Mammary epithelial cell (primary cell): ENCODE results near the gene KRTAP9-4.
"Not testable (repeated sequence)": the region's sequence is repeated elsewhere in the genome, so short reads cannot be mapped to it uniquely, and the experiment has no call there.

Experiments
- EZH2 ChIP-seq: IDR thresholded peaks from 2 replicates; pipeline ENCODE4 v1.6.1; 2012; ENCODE audit warnings: low read length, inconsistent platforms, borderline replicate concordance
- TF ChIP-seq, protein P1 (sequence below), 2 donors: IDR thresholded peaks in 1 of 2; conservative IDR thresholded peaks in 1 of 2; 2 replicates each; pipeline ENCODE4 v1.5.1; 2011 to 2012; ENCODE audit warnings: inconsistent platforms in 2 of 2, low read length in 2 of 2, mild to moderate bottlenecking in 2 of 2, control low read depth in 1 of 2, low read depth in 1 of 2; ENCODE audit not compliant: insufficient read depth in 1 of 2; ENCODE audit errors: extremely low read depth in 1 of 2

DNA sequence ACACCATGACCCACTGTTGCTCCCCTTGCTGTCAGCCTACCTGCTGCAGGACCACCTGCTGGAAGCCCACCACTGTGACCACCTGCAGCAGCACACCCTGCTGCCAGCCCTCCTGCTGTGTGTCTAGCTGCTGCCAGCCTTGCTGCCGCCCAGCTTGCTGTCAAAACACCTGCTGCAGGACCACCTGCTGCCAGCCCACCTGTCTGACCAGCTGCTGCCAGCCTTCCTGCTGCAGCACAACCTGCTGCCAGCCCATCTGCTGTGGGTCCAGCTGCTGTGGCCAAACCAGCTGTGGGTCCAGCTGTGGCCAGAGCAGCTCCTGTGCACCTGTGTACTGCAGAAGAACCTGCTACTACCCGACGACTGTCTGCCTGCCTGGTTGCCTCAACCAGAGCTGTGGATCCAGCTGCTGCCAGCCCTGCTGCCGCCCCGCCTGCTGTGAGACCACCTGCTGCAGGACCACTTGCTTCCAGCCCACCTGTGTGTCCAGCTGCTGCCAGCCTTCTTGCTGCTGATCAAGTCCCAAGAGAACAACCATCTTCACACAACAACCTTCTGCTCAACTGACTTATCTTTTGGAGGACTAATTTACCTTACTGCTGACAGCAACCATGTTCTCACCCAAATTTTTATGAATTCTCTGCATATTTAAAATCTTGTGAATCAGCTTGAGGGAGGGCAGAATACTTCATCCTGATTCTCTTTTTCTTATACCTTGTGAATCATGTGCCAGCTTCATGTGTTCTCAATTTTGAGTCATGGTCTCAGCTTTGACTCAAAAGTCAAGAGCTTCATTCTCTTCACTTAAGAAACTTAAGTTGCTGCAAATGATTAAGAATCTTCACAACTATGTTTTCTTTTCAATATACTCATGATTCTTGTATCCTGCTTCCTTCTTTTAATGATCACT, 6.1 kb downstream of the KRTAP9-4 start, which contains the start of gene KRTAP9-9:
- TF ChIP-seq, protein P1, sequence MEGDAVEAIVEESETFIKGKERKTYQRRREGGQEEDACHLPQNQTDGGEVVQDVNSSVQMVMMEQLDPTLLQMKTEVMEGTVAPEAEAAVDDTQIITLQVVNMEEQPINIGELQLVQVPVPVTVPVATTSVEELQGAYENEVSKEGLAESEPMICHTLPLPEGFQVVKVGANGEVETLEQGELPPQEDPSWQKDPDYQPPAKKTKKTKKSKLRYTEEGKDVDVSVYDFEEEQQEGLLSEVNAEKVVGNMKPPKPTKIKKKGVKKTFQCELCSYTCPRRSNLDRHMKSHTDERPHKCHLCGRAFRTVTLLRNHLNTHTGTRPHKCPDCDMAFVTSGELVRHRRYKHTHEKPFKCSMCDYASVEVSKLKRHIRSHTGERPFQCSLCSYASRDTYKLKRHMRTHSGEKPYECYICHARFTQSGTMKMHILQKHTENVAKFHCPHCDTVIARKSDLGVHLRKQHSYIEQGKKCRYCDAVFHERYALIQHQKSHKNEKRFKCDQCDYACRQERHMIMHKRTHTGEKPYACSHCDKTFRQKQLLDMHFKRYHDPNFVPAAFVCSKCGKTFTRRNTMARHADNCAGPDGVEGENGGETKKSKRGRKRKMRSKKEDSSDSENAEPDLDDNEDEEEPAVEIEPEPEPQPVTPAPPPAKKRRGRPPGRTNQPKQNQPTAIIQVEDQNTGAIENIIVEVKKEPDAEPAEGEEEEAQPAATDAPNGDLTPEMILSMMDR (conservative IDR thresholded peaks at IDR 0.05 in 1 of 2, IDR thresholded peaks at IDR 0.05 in 1 of 2; ENCODE audit: extremely low read depth in 1 of 2, insufficient read depth in 1 of 2, low read depth in 1 of 2, low read length in 2 of 2), result not testable (repeated sequence)
- TF ChIP-seq EZH2, result not testable (repeated sequence)
